Renal cortex interstitium (tissue), 11 donors: ENCODE measurements around the gene RASSF3. TPM values are rescaled to one million over a fixed set of nuclear protein-coding genes. Genes with fewer than 3 reads are reported as not detected.
A peak's percentile ranks its signal among the peaks of the same experiment; 100 is the strongest.
"Not testable (repeated sequence)": the region's sequence is repeated elsewhere in the genome, so short reads cannot be mapped to it uniquely, and the experiment has no call there.

Experiments
- DNase-seq, 11 donors: peaks; one replicate each; pipeline ENCODE4 v3.0.0-alpha.2; 2013; ENCODE audit warnings: low read depth in 9 of 11, low spot score in 4 of 11; ENCODE audit errors: extremely low read depth in 1 of 11
- polyA plus RNA-seq, 3 donors: library from polyadenylated mRNA; unstranded; fragments of 120-200 nt; gene quantifications; one replicate each; pipeline ENCODE4 v1.2.1, GENCODE V29; 2013; ENCODE audit not compliant: insufficient read length in 3 of 3

RASSF3 gene
- polyA plus RNA-seq, 3 donors, result 18.9 to 22.9 (median 19.7) TPM

GRCh38 chr12:64583771-64584421 lies 26.4 kb upstream of the RASSF3 start:
- DNase-seq, result peak in 7 of 11 donors; percentile 31 to 76 (median 54)

- DNase-seq, result no peak
Observed at GRCh38 chr12:64585104-64585503, 25.2 kb upstream of the RASSF3 start.

DNA sequence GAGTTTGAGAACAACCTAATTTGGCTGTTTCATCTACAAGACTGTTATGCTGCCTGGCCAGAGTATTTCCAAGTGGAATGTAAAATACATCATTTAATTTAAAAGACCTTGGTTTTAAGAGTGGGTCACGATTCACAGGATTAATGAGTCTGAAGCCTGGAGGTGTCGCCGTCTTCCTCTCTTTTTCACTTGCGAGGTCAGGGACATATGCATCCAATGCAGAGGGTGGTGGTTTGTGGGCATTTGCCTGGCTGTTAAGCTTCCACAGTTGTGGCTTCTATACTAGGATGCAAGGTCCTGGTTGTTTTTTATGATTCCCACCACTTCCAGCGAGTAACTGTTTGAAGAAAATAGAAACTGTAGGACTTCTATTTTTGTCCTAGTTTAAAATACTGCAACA lies 22.8 kb upstream of the RASSF3 start:
- no peak for DNase-seq

DNA sequence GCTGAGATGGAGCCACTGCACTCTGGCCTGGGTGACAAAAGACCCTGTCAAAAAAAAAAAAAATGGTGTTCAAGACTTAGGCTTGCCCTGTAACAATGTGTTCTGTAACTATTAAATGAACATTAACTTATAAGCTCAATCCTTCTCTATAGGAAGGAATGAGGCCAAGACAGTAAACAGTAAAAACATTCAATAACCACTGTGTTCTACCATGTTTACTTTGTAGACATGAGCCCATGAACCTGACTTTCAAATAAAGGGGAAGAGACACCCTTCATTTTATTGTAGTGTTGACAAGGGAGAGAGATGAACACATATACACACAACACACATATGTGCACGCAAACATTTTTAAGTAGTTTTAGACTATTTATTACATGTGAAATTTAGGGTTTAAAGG lies 20.1 kb upstream of the RASSF3 start:
- DNase-seq, result no peak

DNA sequence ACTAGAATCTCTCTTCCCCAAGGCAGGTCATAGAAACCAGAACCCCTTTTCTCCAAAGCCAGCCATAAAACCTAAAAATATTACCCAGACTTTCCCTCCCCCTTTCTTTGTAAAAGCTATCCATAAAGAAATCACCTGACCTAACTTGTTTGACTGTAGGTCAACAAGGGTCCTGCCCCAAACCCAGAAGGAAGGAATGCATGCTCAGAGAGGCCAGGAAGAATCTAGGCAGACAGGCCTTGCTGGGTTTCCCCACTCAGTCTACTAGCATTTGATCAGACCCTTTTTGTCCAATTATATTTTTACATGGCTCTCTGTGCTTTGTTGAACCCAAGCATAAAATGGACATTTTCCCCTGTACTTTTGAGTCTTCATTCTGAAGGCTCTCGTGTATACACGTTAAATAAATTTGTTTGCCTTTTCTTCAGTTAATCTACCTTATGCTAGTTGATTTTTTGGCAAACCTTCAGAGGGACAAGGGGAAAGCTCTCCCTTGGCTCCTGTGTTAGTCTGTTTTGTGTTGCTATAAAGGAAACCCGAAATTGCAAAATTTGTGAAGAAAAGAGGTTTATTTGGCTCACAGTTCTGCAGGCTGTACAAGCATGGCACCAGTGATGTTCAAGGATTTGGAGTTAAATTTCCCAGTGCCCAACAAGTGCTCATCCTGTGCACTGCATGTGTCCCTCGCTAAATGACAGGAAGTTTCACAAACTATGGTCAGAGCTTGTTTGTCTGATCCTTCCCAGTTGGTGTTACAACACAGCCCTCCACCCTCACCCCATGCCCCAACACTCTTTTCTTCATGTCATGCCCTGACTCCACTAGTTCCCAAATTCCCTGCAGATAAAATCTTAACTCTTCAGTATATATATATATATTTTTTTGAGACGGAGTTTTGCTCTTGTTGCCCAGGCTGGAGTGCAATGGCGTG lies 14.2 kb upstream of the RASSF3 start:
- DNase-seq, result no peak

DNA sequence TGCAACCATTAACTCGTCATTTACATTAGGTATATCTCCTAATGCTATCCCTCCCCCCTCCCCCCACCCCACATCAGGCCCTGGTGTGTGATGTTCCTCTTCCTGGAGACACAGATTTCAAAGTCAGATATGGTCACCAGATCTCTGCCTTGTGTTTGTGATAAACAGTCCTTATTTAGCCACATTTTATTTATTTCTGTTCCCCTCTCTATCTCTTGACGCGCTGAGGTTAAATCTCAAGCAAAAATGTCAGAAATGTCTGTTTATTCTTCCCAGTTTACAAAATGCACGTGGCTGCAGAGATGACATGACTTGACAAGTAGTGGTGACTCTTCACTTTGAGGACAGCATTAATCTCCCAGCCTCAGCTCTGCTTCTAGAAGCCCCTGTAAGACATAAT lies 11.5 kb upstream of the RASSF3 start:
- DNase-seq, result no peak

DNA sequence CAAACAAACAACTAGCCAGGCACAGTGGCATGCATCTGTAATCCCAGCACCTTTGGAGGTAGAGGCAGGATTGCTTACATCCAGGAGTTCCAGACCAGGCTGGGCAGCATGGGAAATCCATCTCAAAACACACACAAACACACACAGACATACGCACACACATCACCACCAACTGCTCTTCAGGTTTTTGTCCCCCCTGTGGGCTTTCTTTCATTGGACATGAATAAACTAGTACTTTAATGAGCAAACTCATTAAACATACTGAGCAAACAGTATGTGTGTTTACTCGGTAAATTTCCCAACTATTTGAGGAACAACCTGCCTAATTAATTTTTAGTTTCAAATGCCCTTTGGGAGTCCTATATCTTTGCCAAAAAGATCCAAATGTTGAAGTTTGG lies 10.1 kb upstream of the RASSF3 start:
- no peak for DNase-seq

DNA sequence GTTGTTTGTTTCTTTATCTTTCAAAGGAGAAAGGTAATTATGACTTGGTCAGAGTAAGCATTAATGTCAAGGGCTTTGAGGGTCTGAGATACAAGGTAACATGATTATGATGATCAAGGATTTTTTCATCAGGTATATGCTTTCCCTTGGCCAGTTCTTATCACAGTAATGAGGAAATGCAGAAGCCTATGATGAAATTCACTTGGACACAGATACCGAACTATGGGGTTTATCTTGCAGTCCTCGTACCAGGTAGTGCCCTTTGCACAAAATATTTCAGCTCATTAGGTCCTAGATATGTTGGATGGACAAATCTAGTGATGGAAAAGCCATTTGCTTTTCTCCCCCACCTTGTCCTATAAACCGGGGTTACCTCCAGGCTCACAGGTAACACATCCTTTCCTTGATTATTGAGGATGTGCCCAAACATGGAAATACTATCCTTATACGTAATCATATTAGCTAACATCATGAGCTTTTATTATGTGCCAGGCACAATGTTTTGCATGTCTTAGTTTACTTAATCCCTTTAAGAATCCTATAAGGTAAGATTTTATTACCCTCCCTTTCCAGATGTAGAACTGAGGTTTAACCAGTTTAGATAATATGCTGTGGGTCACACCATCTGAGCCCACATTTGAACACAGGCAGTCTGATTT lies 7.0 kb upstream of the RASSF3 start:
- no peak for DNase-seq

DNA sequence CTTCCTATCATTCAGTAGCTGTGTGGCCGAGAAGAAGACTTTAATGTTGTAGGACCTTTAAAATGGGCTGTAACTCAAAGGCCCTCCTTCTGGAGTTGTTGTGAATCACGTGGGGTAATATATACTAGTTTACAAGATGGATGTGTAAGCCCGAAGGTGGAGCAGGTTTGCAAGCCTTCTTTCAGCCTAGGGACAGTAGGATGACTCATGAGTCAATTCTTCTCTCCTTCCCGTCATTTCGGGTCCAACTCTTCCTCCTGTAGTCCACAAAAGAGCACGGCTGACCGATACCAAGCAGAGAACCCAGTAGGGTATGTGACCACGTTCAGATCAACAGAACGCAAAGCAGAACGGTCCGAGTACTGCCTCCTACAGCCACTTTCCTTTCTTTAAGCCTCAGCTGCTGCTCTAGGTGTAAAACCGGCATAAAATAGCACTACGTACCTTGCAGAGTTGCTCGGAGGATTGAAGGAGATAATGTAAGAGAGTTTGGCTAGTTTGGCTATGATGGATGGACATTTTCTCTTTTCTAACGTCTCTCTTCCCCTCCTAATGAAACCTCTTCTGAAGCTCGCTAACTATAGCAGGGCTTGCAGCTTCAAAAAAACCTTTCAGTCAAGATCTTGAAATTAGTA lies 1.3 kb upstream of the RASSF3 start:
- peak in 5 of 11 donors; percentile 22 to 40 (median 25) for DNase-seq

DNA sequence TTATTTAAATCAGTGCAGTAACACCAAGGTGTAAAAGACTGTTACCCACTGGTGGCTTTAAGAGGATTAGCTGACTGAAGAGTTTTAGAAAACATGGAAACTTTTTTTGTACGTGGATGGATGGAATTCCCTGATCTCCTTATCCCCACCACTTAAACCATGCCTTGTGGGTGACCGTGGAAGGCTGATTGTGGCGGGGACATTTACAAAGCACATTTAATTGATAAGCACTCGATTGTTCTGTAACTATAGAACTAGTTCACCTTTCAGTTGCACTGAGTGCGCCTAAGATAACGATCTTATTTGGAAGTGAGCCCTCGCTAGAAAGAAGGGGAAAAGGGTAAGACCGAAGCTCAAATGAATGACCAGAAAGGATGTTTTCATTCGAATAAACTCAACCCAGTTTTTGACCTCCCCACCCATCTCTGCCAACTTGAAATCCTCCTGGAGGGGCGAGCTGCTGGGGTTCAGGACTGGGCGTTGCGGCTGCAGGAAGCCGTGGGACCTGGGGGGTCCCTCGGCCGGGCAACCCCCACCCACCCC lies 688 bp upstream of the RASSF3 start:
- DNase-seq, result peak in 1 of 11 donors; percentile 32

DNA sequence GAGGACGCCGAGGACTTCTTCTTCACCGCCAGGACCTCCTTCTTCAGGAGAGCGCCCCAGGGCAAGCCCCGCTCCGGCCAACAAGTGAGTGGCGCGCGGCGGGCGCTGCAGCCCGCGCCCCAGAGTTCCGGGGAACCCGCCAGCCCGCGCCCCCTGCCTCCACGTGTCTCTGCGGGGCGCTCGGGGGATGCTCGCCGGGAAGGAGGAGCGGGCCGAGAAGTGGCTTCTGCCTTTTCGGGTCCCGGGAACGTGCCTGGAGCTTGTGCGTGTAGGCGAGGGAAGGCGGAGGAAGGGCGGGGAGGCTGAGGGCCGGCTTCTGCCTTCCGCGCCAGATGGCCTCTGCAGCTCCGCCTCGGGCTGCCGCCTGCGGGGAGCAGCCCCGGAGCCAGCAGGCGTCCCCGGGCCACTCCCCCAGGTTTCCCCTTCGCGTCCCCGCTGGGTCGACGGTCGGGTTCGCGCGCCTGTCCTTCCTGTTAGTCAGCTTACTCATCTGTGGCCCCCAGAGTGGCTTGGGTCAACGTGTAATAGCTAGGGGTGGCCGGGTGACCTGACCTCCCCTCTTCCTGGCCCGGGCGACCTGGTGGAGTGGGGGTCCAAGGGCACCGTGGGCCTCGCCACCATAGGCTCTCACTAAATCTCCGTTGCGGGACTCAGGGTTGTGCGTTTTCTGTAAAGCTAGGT lies 505 bp downstream of the RASSF3 start:
- DNase-seq, result peak in 5 of 11 donors; percentile 16 to 43 (median 36)

DNA sequence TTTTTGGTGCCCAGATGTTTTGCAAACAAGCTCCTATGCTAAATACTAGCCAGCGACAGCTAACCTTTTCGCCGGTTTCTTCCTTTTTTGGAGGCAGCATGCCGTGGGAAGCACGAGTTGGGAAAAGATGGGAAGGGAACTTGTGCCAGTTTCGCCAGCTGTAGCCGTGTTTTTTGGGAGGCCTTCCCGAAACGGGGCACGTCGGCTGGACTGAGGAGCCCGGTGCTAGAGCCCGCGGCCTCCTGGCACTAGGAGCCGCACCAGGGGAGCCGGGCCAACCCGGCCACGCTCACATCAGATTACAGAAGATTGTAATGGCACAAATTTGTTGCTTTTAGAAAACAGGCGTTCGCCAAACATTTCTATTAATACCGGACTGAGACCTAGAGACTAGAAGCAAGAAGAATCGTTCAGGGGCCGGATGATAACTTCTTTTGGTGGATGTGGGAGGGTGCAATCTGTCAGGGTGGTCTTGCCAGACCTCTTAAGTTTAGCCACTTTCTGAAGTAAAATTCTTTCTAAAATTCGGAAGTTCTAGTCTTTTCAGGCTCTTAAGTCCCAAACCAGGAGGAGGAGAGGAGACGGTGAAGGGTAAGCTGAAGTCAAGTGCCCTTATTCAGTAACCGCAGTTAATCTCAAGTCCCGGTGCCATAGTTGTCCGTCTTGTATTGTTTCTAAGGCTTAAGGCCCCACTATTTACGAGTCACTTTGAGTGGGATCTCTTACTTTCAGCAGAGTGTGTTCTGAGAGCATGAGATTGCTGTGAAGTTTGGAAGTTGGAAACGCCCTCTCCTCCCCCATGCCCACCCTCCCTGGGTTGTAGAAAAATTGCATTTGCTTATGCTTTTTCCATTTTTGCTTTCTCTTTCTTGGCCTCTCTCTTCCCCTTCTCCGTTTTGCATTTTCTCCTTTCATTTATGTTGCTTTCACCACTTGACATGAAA lies 1.3 kb downstream of the RASSF3 start:
- DNase-seq, result peak in 2 of 11 donors; percentile 10 to 14

GRCh38 chr12:64612843-64613242 lies 2.5 kb downstream of the RASSF3 start:
- no peak for DNase-seq

DNA sequence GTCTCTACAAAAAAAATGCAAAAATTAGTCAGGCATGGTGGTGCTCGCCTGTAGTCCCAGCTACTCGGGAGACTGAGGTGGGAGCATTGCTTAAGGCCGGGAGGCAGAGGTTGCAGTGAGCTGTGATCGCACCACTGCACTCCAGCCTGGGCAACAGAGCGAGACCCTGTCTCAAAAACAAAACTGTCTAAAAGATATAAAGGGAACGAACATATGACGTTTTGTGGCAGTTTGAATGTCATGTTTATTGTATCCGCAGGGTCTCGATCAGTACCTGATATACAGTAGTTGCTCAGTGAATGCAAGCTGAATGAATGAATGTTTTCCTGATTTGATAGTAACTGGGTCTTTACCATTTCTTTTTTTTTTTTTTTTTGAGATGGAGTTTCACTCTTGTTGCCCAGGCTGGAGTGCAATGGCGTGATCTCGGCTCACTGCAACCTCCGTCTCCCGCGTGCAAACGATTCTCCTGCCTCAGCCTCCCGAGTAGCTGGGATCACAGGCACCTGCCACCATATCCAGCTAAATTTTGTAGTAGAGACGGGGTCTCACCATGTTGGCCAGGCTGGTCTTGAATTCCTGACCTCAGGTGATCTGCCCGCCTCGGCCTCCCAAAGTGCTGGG lies 3.6 kb downstream of the RASSF3 start:
- DNase-seq, result not testable (repeated sequence)

GRCh38 chr12:64616201-64616600 lies 5.9 kb downstream of the RASSF3 start:
- no peak for DNase-seq

DNA sequence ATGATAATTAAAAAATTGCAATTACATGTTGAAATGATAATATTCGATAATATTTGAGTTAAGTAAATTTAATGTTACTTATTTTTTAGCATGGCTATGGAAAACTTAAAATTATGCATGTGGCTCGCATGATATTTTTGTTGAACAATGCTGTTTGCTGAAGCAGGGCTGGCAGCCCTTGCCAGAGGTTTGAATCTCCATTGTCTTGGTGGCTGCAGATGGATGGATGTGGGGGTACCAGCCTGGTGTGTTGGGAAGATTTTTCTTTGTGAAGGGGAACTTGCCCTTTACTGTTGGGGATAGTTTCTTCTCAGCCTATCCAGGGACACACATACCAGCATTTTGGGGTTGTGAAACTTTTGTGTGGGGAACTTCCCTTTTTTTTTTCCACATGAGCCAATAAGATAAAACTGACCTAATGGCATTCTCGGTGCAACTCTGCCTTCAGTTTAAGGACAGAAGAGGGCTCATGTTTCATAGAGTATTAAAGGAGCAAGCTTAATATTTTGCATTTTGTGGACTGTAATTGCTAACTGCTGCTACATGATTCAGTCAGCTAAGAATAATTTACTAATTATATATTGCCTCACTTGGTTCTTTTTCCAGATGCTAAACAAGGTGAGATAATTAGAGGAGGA lies 8.8 kb downstream of the RASSF3 start:
- no peak for DNase-seq
